ENCODE data around the gene FAM131A.

The FAM131A gene

DNA sequence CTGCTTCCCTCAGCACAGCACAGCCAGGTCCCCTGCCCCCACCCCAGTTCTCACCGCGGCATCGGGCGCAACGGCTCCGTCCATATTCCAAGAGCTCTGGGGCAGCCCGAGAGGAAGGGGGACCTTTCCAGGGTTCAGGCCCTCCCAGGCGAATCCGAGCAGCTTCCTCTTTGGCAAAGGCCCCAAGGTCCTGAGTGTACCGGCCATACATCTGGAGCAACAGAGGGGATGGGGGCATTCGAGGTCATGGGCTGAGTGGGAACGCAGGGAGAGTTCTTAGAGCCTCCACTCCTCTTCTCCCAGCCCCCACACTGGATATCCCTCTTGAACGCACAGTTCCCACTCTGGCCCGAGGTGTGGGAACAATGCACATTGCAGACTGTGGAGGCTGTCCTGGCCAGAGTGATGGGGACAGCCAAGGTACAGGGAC lies 21.5 kb downstream of the FAM131A start:
- no peak for DNase-seq

GRCh38 chr3:184359610-184360009 lies 22.2 kb downstream of the FAM131A start:
- no peak for DNase-seq

DNA sequence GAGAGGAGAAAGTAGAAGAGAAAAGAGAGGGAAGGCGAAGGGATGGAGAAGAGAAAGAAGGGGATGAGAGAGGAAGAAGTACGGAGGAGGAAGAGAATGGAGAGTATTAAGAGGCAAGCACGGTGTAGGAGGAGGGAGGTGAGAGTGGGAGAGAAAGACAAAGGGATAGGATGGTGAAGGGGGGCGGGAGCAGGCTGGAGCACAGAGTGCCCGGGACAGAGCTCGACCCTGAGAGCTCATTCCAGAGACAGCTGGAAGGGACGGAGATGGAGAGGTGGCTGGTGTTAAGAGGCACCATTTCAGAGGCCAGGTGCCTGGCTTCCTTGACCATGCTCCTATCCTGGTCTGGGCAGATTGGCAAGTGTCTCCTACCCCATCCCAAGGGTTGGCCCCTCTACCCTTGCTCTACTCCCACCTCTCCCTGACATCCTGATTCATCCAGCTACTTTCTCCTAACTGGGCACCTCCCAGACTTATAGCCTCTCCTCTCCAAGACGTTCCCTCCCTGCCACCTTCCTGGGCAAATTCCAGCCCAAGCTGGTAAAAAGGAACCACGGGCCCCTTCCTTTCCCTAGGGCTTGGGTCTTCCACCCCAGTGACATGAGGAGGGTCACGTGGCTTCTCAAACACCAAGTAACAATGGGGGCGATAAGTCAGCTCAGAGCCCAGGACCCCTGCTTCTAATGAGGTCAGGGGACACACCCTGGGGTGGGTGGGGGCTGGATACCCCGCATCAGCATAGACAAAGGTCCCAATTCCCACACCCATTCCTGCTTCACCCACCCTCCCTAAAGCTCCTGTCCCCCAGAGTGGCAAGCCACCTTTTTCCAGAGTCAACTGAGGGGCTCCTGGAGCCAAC lies 22.9 kb downstream of the FAM131A start:
- DNase-seq = no peak

DNA sequence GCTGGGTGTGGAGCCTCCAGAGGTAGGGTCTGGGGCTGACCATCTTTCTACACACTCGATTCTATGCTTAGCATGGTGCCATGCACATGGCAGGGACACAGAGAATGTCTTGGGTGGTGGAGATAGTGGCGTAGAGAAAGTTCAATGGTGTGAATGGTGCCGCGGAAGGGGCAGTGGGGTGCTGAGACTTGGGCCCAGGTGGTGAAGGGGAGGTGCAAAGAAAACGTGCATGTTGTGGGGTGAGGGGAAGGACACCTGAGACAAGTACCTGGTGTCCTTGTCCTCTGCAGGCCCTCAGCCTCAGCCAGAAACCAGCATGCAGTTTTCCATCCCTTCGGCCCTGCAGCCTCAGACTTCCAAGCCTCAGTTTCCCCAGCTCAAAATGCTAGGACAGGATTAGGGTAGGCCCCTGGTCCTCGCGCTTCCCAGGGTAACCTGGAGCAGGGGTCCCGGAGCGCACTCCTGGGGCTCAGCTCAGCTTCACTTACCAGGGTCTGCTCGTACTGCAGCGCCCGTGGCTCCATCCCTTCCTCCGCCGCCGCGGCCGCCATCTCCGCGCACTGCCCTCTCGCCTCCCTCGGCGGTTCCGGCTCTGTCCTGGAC lies 23.6 kb downstream of the FAM131A start:
- no peak for DNase-seq

DNA sequence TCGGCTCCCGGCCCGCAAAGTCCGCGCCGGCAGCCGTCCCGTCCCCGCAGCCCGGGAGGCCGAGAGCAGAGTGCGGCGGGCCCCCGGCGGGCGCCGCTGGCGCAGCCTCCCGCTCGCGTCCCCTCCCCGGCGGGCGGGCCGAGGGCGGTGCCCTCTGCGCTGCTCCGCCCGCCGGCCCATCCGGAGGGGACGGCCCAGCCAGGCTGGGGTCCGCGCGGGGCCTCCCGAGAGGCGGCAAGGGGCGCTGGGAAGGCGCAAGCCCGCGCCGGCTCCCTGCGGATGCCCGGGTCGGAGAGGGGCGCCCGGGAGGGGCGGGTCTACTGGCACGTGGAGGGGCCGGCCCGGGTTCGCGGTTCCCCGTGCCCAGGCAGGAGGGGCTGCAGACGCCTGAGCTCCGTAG lies 24.1 kb downstream of the FAM131A start, which contains the start of the genes CLCN2 and POLR2H:
CLCN2 (minus strand) TSS at position 74 of the 400 bp plus-strand sequence. CDS start 126 bp downstream, outside the sequence.
POLR2H (plus strand) TSS at position 179 of the 400 bp plus-strand sequence. CDS start 1,783 bp downstream, outside the sequence.
- peak; percentile 24 for DNase-seq

DNA sequence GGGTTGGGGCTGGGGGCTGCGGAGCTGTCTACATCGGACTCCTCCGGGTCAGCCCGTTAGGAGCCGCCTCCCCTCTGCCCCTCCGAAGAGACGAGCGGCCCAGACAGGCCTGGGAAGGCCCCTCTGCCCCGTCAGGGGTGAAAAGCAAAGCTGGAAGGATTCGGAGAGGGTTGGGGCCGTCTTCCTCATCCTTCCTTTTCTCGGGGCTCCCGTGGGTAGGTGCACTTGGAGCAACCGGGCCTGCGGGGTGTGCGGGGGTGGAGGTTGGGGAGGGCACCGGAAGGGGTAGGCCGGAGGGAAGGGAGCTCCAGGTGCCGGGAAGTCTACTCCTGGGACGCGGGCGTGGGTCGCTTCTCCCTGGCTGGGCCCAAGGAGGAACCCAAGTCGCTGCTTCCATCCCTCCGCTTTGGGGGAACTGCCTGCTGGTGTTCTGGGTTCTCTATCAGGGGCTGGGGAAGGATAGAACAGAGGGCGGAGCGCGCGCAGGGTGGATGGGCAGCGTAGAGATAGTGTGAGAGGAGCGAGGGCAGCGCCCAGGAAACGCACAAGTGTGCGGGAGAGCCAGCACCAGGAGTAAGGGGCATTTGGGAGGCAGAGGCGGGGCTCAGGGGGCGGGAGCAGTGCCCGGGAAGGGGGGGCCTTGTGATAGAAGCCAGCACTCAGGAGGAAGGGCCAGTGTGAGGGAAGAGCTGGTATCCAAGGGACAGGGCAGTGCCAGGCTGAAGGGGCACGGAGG lies 24.7 kb downstream of the FAM131A start:
- peak; percentile 17 for DNase-seq

DNA sequence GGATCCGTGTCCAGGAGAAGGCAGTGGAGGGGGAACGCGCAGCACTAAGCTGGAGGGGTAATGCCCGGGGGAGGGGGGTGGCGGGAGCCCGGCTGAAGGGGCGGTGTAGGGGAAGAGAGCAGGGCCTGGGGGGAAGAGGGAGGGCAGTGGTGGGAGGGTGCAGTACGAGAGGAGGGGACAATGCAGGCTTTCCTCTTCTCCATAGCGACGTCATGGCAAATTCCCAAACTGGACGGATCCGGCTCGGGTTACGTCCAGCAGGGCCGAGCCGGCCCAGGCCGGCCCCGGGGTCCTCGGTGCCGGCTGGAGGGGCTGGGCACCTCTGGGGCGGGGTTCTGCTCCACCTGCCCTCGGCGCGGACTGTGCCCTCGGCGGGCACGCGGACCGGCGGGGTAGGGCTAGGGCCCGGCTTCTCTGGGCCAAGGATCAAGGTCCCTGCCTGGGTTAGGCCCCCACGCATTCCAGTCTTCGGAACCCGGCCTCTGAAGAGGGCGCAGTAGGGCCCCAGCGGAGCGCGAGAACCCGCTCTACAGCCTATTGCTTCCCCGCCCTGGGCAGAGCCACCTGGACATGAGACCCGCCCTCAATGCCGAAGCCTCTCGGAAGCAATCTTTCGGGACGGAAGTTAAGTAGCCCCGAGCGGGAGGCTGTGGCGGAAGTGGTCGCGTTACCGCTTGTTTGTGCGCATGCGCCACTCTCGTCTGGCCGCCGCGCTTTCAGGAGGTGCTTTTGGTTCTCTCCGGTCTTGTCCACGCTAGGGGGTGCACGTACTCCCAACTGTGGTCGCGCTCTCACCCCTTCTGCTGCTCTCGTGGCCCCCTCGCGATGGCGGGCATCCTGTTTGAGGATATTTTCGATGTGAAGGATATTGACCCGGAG lies 25.5 kb downstream of the FAM131A start:
- DNase-seq = peak; percentile 96

GRCh38 chr3:184366619-184367289 lies 29.4 kb downstream of the FAM131A start:
- no peak for DNase-seq

GRCh38 chr3:184368116-184368515 lies 30.7 kb downstream of the FAM131A start:
- DNase-seq = no peak

- no peak for DNase-seq
Observed at GRCh38 chr3:184368586-184369183, 31.3 kb downstream of the FAM131A start.

GRCh38 chr3:184371570-184372018 lies 34.2 kb downstream of the FAM131A start:
- peak; percentile 81 for DNase-seq

DNA sequence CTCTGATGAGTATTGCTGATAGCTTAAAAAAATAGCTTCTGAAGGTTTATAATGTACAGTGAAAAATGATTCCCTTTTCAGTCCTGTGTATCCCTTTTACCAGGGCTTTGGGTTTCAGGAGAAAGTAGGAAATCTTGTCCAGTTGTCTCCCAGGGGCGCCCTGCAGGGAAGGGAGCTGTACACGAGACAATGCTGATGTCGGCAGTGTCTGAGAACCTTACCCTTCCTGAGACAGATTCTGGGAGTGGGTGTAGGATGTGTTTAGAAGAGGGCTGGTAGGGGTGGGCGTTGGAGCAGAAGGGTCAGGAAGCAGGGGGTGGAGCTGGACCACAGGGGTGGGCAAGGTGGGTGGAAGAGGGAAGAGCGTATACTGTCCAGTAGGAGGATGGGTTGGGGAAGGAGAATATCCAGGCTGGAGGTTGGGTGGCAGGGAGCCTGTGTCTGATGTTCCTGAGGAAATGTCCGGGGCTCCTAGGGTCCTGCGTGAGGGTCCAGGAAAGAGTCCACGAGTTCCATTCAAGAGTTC lies 35.0 kb downstream of the FAM131A start:
- no peak for DNase-seq

DNA sequence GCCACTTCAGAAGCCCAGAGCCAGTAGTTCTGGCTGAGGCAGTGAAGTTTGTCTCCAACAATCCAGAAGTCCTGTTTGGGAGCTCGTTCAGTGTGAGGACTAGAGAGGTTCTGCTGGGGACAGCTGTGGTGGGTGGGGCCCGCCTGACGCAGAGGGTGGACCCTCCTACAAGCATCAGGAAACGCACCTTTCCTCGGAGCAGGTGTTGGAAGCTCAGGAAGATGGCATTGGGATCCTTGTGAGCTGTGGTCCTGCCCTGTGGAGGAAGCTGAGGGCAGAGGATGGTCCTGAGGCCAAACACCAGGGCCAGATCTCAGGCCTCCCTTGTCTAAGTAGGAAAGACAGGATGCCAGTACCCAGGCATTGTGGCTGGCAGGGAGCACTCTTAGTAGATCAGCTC lies 35.5 kb downstream of the FAM131A start:
- no peak for DNase-seq

DNA sequence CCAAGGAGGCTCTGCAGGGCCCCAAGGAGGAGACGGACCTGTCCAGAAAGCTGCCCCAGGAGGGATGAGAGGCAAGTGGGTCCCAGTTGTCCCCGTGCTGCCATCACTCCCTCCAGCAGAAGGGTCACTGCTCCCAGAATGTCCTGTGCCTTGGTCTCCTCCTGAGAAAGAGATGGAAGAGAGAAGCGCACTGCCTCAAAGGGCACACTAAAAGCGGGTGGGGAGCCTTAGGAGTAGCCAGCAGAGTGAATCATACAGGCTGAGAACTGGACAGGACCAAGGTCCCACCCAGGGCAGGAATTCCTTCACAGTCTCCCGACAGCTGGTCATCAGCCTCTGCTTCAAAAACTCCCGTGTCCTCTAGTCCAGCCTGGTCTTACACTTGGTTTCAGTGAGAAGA lies 36.0 kb downstream of the FAM131A start:
- no peak for DNase-seq

GRCh38 chr3:184375747-184376461 lies 38.5 kb downstream of the FAM131A start:
- DNase-seq = no peak

GRCh38 chr3:184377374-184377773 lies 40.0 kb downstream of the FAM131A start:
- no peak for DNase-seq

DNA sequence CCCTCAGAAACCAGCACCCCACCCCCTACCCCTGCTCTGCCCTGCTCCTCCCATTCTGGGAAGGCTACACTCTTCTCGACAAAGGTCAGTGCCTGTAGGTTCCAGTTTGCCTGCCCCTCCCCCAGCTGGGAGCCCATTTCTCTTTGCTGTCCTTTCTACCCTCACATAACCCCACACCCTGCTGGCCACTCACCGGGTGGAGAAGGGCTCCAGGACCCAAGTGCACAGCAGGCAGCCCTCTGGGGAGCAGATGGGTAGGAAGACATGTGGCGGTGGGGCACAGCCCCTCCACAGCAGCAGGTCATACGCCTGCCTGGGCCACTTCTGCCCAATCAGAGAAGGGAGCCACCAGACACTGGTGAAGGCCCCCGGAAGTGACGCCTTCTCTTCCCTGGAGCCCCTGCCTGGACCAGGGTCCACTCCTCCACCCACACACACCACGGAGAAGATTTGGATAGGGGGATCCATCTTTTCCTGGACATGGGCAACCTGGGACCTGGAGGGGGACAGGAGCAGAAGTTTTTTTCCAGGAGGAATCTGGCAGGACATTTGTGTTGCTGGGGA lies 40.6 kb downstream of the FAM131A start, which contains the start of gene THPO:
THPO (minus strand) TSS at position 326 of the 564 bp plus-strand sequence. CDS start 1,948 bp downstream, outside the sequence.
- DNase-seq = no peak

DNA sequence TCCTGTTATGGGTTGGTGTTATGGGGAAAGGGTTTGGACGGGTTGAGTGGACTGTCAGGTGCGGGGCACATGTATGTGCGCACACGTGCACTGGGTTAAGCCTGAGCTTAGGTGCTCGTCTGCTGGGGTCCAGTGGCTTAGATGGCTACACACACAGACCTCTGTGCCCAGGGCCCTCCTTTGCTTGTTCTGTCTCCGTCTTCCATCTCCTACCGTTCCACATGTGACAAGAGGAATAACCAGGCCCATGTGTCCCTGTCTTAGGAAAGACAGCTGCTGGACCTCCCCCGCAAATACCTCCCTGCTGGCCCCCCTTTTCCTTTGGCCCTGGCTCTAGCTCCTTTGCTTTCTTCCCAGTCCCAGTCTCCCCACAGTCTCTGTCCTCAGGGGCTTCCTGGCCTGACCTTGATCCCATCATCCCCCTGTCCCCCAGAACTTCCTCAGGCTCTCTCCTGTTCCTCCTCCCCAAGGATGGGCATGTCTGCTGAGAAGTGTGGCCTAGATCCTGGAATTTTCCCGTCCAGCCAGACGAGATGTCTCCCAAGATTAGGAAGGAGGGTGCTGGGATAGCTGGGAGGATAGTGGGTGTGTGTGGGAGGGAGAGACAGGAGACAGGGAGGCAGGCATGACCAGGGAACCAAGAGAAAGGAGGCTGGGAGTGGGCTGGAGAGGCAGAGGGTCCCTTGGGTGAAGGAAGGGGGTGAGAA lies 41.4 kb downstream of the FAM131A start:
- no peak for DNase-seq
